SU-DHL-6 (cell line): Measurements from ENCODE around the gene TUBA3E.
"Not testable (repeated sequence)": the region's sequence is repeated elsewhere in the genome, so short reads cannot be mapped to it uniquely, and the experiment has no call there.

Source experiments
- CTCF ChIP-seq: fragments of 200-600 bp; sonication (generic); IDR thresholded peaks from one replicate; pipeline ENCODE4 v1.5.1; 2017; ENCODE audit warnings: antibody characterized with exemption, mild to moderate bottlenecking, low read length, moderate library complexity; ENCODE audit not compliant: insufficient read depth, poor library complexity, severe bottlenecking
- EZH2phosphoT487 ChIP-seq: fragments of 200-600 bp; sonication (generic), shearing (Covaris generic); conservative IDR thresholded peaks from 2 replicates; pipeline ENCODE4 v1.6.1; 2018; ENCODE audit warnings: mild to moderate bottlenecking, antibody characterized with exemption, low read length, moderate library complexity, mixed read lengths

DNA sequence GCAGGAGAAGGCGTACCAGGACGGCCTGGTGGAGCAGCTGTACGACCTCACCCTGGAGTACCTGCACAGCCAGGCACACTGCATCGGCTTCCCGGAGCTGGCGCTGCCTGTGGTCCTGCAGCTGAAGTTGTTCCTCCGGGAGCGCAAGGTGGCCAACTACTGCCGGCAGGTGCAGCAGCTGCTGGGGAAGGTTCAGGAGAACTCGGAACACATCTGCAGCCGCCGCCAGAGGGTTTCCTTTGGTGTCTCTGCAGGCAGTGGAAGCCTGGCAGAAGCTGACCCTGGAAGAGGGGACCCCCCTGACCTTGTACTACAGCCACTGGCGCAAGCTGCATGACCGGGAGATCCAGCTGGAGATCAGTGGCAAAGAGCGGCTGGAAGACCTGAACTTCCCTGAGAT lies 32.7 kb upstream of the TUBA3E start:
- not testable (repeated sequence) for TF ChIP-seq CTCF, EZH2phosphoT487
